Amniotic stem cell (primary cell): ENCODE measurements around the gene EIF5A.

ENCODE experiments used
- DNase-seq: peaks from one replicate; lab custom pipeline; 2025; lab: John Stamatoyannopoulos, UW

EIF5A gene

DNA sequence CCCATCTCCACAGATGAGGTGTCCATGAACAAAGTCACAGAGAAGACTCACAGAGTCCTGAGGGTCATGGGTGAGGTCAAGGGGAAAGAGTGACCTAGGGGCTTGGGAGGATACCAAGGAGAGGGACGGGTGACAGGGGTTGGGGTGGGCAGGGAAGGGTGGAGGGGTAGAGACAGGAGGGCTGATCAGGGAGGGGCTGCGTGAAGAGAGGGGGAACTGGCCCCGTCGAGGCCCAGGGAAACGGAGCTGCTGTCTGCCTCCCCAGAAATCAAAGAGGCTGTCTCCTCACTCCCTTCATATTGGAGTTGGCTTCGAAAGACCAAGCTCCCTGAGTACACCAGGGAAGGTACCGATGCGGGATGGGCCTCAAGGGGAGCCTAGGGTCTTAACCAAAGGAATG, 48.1 kb downstream of the EIF5A start:
- no peak for DNase-seq

DNA sequence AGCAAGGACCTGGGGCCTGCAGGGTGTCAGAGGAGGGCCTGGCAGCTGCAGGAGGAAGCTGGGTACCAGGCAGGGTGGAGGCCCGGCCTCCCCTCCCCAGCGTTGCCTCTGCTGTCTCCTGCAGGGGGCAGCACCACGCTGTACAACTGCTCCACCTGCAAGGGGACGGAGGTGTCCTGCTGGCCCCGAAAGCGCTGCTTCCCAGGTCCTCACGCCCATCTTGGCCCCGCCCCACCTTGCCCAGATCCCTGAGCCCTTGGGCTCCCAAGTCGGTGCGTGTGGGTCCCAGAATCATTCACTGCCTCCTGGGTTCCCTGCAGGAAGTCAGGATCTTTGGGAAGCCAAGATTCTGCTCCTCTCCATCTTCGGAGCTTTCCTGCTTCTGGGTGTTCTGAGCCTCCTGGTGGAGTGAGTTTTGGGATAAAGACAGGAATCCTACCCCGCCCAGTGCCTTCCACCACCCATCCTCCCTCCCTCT, 48.7 kb downstream of the EIF5A start:
- no peak for DNase-seq

DNA sequence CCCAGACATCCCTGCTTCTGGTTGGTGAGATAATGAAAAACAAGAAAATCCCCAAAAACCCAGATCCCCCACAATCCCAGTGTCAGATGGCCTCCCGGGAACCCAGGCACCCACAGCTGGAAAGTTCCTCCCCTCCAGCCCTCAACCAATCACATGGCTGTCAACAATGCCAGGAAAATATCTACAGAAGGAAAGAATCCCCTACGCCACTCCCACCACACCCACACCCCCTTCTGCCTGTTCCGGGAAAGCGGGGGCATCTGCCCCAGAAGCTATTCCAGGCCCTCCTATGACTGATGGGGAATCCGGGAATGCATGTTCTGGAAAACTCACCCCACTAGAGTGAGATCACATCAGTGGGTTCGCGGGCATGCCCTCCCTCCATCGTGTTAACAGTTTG, 49.3 kb downstream of the EIF5A start:
- DNase-seq: no peak

DNA sequence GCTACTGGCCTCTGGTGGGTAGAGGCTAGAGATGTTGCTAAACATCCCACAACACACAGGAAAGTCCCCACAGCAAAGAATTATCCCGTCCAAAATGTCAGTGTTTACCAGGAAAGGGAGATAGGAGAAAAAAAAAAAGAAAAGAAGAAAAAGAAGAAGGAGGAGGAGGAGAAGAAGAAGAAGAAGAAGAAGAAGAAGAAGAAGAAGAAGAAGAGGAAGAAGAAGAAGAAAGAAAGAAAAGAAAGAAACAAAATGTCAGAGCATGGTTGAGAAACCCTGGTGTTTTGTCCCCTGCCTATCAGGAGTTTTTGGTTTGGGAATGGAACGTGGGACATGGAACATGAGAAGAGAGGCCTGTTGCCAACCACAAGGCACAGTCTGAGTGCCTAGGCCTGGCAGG, 50.0 kb downstream of the EIF5A start:
- no peak for DNase-seq

DNA sequence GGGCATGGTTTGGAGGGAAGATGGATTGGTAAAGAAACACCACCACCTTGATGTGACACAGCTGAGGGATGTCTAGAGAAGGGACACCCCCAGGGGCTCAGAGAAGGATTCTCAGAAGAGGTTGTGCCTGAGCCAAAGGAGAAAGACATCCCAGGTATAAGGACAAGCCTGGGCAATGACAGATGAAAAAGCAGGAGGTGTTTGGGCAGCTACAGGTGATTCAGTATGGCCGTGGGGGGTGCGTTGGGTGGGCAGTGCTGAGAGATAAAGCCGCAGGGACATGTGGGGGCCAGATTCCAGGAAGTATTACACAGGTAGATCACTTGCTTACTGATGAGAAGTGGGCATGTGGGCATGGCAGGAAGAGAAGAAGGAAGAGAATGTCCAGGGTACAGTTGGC, 54.5 kb downstream of the EIF5A start:
- DNase-seq: no peak
